DOHH2 (cell line): ENCODE results near the gene FTCDNL1.

ENCODE experiments used
- H3F3A ChIP-seq: fragments of 200-600 bp; sonication (generic), shearing (Covaris generic); 2 replicates; pipeline ENCODE4 v1.6.0; 2016; ENCODE audit warnings: antibody characterized with exemption, mild to moderate bottlenecking; ENCODE audit not compliant: control insufficient read depth, insufficient read depth
- H3K27ac ChIP-seq: fragments of 200-600 bp; sonication (generic); 2 replicates; pipeline ENCODE4 v1.5.1; 2014; ENCODE audit warnings: low read depth, mild to moderate bottlenecking, low read length, moderate library complexity
- H3K27me3 ChIP-seq: fragments of 200-600 bp; sonication (generic); 2 replicates; pipeline ENCODE4 v1.6.1; 2014; ENCODE audit warnings: mild to moderate bottlenecking, low read length, mixed read lengths; ENCODE audit not compliant: control insufficient read depth
- H3K36me3 ChIP-seq: fragments of 200-600 bp; sonication (generic); 2 replicates; pipeline ENCODE4 v1.6.1; 2014; ENCODE audit warnings: mild to moderate bottlenecking, low read length, moderate library complexity, mixed read lengths; ENCODE audit not compliant: control insufficient read depth
- H3K4me1 ChIP-seq: fragments of 200-600 bp; sonication (generic); 2 replicates; pipeline ENCODE4 v1.6.1; 2014; ENCODE audit warnings: mild to moderate bottlenecking, low read length, mixed read lengths; ENCODE audit not compliant: control insufficient read depth
- H3K4me2 ChIP-seq: fragments of 200-600 bp; sonication (generic); 2 replicates; pipeline ENCODE4 v1.6.0; 2014; ENCODE audit warnings: mild to moderate bottlenecking, low read length, moderate library complexity
- H3K4me3 ChIP-seq: fragments of 200-600 bp; sonication (generic); 2 replicates; pipeline ENCODE4 v1.5.1; 2014; ENCODE audit warnings: mild to moderate bottlenecking, low read length, mixed read lengths
- H3K79me2 ChIP-seq: fragments of 200-600 bp; sonication (generic); 2 replicates; pipeline ENCODE4 v1.6.1; 2014; ENCODE audit warnings: mild to moderate bottlenecking, low read length, mixed read lengths; ENCODE audit not compliant: control insufficient read depth
- H3K9me2 ChIP-seq: fragments of 200-600 bp; sonication (generic); replicated peaks from 2 replicates; pipeline ENCODE4 v1.6.1; 2014; ENCODE audit warnings: mild to moderate bottlenecking, low read length, mixed read lengths; ENCODE audit not compliant: control insufficient read depth
- H3K9me3 ChIP-seq: fragments of 200-600 bp; sonication (generic); 2 replicates; pipeline ENCODE4 v1.6.1; 2014; ENCODE audit warnings: antibody characterized with exemption, low read length, mixed read lengths; ENCODE audit not compliant: control insufficient read depth, insufficient read depth
- H4K20me1 ChIP-seq: fragments of 200-600 bp; sonication (generic); 2 replicates; pipeline ENCODE4 v1.6.0; 2014; ENCODE audit warnings: low read depth, mild to moderate bottlenecking, antibody characterized with exemption, low read length, moderate library complexity; ENCODE audit not compliant: control insufficient read depth, insufficient read depth
- EZH2phosphoT487 ChIP-seq: fragments of 200-600 bp; sonication (generic); IDR thresholded peaks from 2 replicates; pipeline ENCODE4 v1.6.1; 2017; ENCODE audit warnings: borderline replicate concordance, mild to moderate bottlenecking, antibody characterized with exemption, low read length, moderate library complexity, mixed read lengths
- TF ChIP-seq, protein P1 (sequence below): fragments of 200-600 bp; sonication (generic); IDR thresholded peaks from one replicate; pipeline ENCODE4 v1.5.1; 2014; ENCODE audit warnings: antibody characterized with exemption, mild to moderate bottlenecking, low read depth, low read length; ENCODE audit not compliant: poor library complexity, severe bottlenecking

Gene FTCDNL1

DNA sequence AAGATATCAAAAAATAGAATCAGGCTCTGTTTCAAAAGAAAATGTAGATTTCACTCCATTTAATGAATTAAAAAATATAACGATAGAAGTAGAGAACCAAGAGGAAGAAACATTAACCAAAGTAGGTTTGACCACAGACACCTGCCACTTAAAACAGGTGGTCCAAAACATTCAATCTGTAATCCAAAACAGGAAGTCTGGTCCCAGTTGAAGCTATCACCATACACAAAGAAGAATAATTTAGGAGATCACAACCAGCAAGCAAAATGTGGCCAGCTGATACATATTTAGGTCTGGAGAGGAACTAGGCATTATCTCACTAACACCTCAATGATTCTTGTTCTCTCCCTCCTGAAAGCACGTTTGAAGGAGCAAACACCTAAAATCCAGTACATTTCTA is 73.1 kb downstream of the FTCDNL1 start:
- no peak overlapping the region for H3K4me2 ChIP-seq
- no peak overlapping the region for H3K4me3 ChIP-seq
- H3K27ac ChIP-seq: no peak overlapping the region
- TF ChIP-seq, protein P1, sequence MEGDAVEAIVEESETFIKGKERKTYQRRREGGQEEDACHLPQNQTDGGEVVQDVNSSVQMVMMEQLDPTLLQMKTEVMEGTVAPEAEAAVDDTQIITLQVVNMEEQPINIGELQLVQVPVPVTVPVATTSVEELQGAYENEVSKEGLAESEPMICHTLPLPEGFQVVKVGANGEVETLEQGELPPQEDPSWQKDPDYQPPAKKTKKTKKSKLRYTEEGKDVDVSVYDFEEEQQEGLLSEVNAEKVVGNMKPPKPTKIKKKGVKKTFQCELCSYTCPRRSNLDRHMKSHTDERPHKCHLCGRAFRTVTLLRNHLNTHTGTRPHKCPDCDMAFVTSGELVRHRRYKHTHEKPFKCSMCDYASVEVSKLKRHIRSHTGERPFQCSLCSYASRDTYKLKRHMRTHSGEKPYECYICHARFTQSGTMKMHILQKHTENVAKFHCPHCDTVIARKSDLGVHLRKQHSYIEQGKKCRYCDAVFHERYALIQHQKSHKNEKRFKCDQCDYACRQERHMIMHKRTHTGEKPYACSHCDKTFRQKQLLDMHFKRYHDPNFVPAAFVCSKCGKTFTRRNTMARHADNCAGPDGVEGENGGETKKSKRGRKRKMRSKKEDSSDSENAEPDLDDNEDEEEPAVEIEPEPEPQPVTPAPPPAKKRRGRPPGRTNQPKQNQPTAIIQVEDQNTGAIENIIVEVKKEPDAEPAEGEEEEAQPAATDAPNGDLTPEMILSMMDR: no peak
- no peak for TF ChIP-seq EZH2phosphoT487
- H3K27me3 ChIP-seq: no peaks in the 10 kb centered on the region
- no peaks in the 10 kb centered on the region for H3K36me3 ChIP-seq
- H3K79me2 ChIP-seq: no peaks in the 10 kb centered on the region
- no peaks in the 10 kb centered on the region for H3F3A ChIP-seq
- H3K9me3 ChIP-seq: no peaks in the 10 kb centered on the region
- H3K4me1 ChIP-seq: peaks cover 2% of the 10 kb centered on the region; the same call in 1 of the 2 replicates
- H3K9me2 ChIP-seq: peaks cover 3% of the 10 kb centered on the region; the same call in 1 of the 2 replicates
- H4K20me1 ChIP-seq: no peaks in the 10 kb centered on the region

DNA sequence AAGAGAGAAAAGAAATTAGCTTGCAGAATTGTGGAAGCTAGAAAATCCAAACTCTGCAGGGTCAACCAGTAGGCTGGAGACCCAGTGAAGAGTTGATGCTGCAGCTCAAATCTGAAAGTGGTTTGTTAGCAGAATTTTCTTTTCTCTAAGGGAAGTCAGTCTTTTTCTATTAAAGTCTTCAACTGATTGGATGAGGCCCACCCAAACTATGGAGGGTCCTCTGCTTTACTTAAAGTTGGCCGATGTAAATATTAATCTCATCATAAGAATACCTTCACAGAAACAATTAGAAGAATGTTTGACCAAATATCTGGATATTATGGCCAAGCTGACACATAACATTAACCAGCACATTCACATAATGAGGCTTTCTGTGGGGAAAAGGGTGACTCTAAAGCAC is 73.7 kb downstream of the FTCDNL1 start:
- Histone ChIP-seq H4K20me1 (no peaks in the 10 kb centered on the region), H3K9me2 (peaks cover 3% of the 10 kb centered on the region; the same call in 1 of the 2 replicates), H3K79me2 (no peaks in the 10 kb centered on the region), H3K4me3 (no peak overlapping the region), H3K27ac (no peak overlapping the region), H3K4me1 (peaks cover 2% of the 10 kb centered on the region; the same call in 1 of the 2 replicates), H3K9me3 (no peaks in the 10 kb centered on the region), H3K4me2 (no peak overlapping the region), H3K36me3 (no peaks in the 10 kb centered on the region), H3F3A (no peaks in the 10 kb centered on the region), H3K27me3 (no peaks in the 10 kb centered on the region)
- TF ChIP-seq EZH2phosphoT487: no peak
- TF ChIP-seq, protein P1: no peak

GRCh38 chr2:199775267-199775666 is 75.7 kb downstream of the FTCDNL1 start:
- no peak overlapping the region for H3K27ac ChIP-seq
- TF ChIP-seq, protein P1: no peak
- no peak for TF ChIP-seq EZH2phosphoT487

More at GRCh38 chr2:199775267-199775666, 75.7 kb downstream of the FTCDNL1 start:
- Histone ChIP-seq H3K4me1 (peaks cover 2% of the 10 kb centered on the region; the same call in 1 of the 2 replicates), H3K4me3 (no peak overlapping the region), H3K79me2 (no peaks in the 10 kb centered on the region), H3K27me3 (no peaks in the 10 kb centered on the region), H3K9me2 (peaks cover 3% of the 10 kb centered on the region; the same call in 1 of the 2 replicates), H4K20me1 (no peaks in the 10 kb centered on the region), H3F3A (no peaks in the 10 kb centered on the region), H3K36me3 (no peaks in the 10 kb centered on the region), H3K9me3 (no peaks in the 10 kb centered on the region), H3K4me2 (no peak overlapping the region)
